HG03439 (cell line): ENCODE data around the gene PFDN4.

ENCODE experiments used
- ATAC-seq: cut with Tn5 transposase; IDR thresholded peaks from one replicate; pipeline ENCODE4 v1.9.1; 2021; ENCODE audit warnings: mild to moderate bottlenecking, moderate library complexity; ENCODE audit not compliant: unreplicated experiment

PFDN4 gene

GRCh38 chr20:54207743-54208547 is at the start of gene PFDN4:
PFDN4 (plus strand) TSS chr20:54208087; CDS start chr20:54208101, 14 bp downstream.
- peak; percentile 94 for ATAC-seq

GRCh38 chr20:54158226-54158625 is 49.7 kb upstream of the PFDN4 start:
- ATAC-seq = no peak

- ATAC-seq = no peak
Measured at GRCh38 chr20:54158856-54159418, 49.0 kb upstream of the PFDN4 start.

GRCh38 chr20:54160065-54161007 is 47.6 kb upstream of the PFDN4 start:
- ATAC-seq = no peak

GRCh38 chr20:54161008-54161820 is 46.7 kb upstream of the PFDN4 start:
- no peak for ATAC-seq

GRCh38 chr20:54161821-54162149 is 46.1 kb upstream of the PFDN4 start:
- ATAC-seq = no peak

- no peak for ATAC-seq
Measured at GRCh38 chr20:54162378-54163009, 45.4 kb upstream of the PFDN4 start.

- no peak for ATAC-seq
Measured at GRCh38 chr20:54163402-54163801, 44.5 kb upstream of the PFDN4 start.

- no peak for ATAC-seq
Measured at GRCh38 chr20:54165014-54165413, 42.9 kb upstream of the PFDN4 start.

GRCh38 chr20:54165803-54166202 is 42.1 kb upstream of the PFDN4 start:
- no peak for ATAC-seq

- ATAC-seq = no peak
Measured at GRCh38 chr20:54166987-54167662, 40.8 kb upstream of the PFDN4 start.

- no peak for ATAC-seq
Measured at GRCh38 chr20:54167909-54168872, 39.7 kb upstream of the PFDN4 start.

GRCh38 chr20:54168961-54169862 is 38.7 kb upstream of the PFDN4 start:
- no peak for ATAC-seq

- no peak for ATAC-seq
Measured at GRCh38 chr20:54170026-54170471, 37.8 kb upstream of the PFDN4 start.

GRCh38 chr20:54170963-54171362 is 36.9 kb upstream of the PFDN4 start:
- no peak for ATAC-seq

- no peak for ATAC-seq
Measured at GRCh38 chr20:54172532-54172855, 35.4 kb upstream of the PFDN4 start.

- no peak for ATAC-seq
Measured at GRCh38 chr20:54172856-54173652, 34.8 kb upstream of the PFDN4 start.
